ENCODE data around the gene PRLHR.

Gene PRLHR

DNA sequence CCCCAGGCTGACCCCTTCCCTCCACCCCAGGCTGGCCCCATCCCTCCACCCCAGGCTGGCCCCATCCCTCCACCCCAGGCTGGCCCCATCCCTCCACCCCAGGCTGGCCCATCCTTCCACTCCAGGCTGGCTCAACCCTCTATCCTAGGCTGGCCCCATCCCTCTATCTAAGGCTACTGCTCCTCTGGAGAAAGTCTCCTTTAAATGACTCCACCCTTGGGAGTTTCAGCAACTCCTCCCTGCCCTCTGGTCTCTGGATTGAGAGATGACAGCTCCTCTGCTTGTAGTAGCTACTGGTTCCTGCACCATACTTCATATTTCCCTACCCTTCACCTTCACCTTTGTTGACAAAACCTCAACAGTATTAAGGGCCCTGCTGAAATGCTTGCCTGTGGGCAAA lies 8.5 kb downstream of the PRLHR start:
- DNase-seq: no peak

DNA sequence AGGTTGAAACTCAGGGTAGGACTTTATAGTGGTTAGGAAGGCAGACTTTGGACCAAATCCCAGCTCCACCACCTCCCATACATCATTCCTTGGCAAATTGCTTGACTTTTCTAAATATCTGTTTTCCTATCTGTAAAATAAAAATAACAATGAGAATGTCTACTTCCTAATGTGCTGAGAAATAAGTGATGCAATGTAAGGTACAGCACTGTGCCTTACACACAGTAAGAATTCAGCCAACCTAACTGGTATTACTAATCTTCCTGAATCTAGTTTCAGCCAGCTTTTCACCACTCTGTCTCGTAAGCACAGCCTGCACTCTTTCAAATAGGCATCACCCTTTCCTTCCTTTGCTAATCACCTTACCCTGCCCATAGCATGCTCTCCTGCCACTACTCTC lies 9.7 kb downstream of the PRLHR start:
- no peak for DNase-seq

DNA sequence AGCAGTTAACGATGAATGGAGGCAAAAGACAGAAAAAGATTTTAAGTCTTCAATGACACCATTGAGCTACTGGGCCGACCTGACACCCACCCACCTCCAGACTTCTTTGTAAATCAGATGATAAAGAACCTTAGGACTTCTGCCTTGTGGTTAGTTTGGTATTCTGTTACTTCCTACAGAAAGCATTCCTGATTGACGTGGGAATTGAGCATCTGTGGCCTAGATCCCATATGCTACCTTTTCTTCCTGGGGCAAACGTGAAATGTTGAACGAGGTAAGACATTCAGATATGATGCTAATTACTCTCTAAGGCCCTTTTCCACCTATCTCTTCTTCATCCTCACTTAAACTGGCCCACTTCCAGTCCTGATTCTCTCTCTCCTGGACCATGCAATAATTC lies 10.2 kb downstream of the PRLHR start:
- DNase-seq: no peak

DNA sequence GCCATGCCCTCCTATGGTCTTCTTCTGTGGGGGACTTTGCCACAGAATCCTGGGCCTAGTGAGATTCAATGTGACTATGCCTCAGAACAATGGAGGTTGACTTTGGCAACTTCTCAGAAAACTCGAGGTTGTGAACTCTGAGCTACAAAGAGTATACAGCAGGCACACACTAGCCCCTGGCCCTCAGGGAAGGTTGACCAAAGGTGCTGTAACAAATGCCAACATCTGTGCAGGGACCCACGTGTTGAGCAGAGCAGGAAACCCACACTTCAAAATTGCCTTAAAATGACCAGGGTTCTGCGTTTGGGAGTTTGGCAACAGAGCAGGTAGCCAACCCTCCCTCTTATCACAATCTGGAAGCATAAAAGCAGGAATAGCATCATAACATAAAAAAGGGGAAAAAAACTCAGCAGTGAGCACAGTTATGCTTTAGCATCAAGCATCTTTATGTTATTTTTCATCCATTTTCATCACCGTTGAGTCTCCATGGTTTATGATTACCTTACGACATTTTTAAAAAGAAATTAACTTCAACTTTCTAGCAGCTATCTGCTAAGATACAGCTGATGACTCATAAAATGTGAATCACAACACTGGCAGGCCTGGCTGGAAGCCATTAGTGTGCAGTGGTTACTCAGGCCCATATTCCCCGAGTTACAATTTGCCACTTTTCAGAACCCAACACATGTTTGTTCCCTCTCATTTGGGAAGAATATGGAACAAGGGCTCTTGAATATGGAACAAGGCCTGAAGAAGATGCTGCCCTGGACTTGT lies 11.1 kb downstream of the PRLHR start:
- DNase-seq: no peak

DNA sequence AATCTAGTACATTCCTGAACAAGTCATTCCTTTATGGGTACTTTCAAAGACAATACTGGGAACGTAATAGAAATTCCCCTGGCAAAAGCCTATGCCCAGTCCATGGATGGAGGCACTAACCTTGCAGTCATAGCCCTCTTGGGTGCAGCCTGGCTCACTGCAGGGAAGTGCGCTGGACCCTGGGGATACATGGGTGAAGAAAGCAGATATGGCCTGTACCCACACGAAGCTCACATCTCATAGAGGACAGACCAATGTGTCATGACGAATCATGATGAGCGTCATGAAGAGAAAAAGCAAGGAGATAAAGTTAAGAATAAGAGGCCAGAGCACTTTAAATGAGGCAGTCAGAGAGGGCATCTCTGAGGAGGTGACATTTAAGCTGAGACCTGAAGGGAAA lies 11.8 kb downstream of the PRLHR start:
- DNase-seq: no peak

DNA sequence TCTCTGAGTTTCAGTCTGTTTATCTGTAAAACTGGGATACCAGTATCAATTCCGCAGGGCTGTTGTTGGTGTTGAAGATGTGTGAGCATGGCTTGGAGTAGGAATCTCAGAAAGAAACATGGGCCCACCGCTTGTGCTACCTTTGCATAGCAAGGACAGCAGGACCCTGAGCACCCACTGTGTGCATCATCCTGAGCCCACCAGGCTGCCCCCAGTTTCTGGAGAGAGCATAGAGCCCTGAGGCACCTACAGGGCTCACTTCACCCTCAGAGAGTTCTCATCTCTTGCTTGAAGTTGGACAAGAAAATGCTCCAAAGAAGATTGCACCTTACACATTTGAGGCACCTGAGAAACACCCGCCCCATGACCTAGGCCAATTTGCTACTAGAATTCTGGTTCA lies 12.9 kb downstream of the PRLHR start:
- DNase-seq: no peak

DNA sequence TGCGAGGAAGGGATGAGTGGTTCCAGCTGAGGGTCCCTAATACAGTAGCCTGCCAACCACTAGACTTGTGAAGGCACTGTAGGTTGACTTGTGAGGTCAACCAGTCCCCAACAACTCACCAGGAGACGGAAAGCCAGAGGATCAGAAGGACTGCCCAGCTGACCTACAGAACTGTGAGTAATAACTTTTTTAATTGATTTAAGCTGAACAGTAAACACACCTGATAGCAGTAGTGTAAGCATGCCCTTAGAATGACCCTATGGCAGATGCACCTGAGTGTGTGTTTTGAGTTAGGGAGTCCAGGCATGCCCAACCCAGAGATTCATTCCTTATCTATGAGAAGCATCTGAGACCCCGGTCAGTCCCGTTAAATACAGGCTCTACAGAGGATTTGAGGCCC lies 14.1 kb downstream of the PRLHR start:
- no peak for DNase-seq

DNA sequence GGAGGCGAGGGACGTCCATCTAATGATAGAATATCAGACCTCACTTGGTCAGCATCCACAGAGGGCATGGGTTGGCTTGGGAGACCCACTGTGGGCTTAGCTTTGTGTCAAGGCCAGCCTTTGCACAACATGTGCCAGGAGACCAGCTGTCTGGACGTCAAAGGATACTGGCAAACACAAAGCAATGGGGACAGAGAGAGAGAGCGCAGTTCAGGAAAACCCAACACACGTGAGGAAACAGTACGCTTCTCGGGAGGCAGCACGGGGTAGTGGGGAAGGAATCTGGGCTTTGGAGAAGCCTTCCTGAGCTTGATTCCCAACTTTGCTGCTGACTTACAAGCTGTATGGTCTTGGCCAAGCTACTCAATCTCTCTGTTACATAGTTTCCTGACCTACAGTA lies 14.7 kb downstream of the PRLHR start:
- no peak for DNase-seq

DNA sequence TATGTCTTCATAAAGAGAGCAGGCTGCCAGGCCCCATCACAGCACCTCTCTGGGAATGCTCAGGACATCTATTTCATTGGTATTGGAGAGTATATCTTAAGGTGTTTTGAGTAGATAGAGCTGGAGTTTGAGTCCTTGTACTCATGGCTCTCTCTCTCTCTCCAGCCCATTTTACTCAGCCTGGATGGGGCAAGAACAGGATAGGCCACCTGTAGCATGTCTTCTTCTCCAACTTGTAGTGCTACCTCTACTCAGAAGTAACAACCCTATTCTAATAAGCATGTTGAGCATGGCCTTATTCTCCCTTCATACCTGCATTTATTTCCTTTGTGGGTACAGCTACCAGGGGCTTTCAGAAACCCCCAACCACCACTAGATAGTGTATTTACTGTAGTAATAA lies 21.9 kb downstream of the PRLHR start:
- DNase-seq: no peak

DNA sequence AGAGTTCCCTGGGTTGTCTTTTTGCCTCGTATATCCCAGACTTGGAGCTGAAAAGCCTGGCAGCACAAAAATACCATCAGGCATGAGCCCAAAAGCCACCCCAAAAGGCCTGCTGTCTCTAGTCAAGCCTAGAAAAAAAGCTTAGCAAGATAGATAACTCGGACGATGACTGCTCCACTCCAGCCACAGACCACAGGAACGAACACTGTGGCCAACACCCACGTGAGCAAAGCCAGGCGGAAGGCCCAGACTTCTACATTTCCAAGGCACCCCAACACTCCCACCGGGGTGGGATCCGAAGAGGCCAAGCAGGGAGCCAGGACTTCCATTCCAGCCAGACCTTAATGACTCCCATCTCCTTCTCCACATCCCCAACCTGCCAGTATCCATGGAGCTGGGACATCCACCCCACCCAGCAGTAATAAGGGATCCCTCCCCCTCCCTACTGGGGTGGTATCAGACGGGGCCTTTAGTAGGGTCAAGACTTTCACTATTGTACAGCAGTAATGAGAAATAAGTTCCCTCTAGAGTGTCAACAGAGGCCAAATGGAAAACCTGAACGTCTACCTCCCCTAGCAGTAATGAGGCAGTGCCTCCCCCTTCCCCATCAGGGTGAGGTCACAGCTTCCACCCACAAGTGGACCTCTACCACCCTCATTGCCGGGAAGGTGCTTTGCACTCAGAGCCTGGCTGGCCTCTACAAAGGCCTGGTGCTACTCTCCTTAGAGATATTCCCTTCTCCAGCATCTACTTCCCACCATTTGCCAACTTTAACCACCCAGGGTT lies 23.0 kb downstream of the PRLHR start:
- no peak for DNase-seq

DNA sequence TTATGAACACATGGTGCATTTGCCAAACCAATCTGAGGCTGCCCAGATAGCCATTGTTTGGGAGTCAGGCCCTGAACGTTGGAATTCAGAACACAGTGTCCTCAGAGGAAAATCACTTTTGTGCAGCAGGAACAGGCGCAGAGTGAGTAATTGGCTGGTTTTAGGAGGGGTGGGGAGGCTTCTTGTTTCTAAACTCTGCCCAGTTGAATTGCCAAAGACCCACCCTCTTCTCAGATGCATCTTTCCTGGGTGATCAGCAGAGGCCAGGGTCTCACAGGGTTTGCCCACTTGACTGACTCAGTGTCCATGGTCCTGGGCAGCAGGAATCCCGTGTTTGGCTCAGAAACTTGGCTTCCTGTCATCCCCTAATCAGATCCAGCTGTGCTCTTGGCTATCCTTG lies 24.3 kb downstream of the PRLHR start:
- DNase-seq: no peak

DNA sequence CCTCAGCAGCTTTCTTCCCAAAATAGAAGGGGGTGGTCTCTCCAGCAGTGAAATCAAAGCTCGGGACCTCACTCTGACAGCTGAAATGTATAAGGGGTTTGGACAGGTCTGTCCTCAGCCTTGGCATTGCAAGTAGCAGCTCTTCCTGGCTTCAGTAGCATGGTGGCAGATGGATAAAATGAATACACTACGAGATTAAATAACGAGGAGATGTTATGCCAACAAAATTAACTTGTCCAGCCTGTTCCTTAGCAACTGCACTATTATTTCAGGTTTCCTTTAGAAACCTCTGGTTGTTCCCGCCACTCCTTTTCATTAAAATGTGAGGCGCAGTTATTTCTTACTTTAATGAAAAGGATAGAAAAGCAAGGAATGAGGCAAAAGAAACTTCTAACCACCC lies 24.9 kb downstream of the PRLHR start:
- DNase-seq: no peak

DNA sequence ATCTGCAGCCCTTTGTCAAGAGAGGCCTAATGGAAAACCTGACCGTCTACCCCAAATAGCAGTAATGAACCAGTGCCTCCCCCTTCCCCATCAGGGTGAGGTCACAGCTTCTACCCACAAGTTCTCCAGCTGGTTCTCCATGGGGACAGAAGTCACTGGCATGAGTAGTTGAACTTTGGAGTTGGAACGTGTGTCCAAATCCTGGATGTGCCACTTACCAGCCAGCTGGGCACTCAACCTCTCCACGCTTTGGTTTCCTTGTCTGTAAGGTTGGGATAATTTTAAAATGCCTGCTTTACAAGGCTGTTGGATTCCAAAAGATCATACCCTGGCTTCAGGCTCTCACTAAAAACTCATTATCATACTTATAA lies 25.6 kb downstream of the PRLHR start:
- no peak for DNase-seq

DNA sequence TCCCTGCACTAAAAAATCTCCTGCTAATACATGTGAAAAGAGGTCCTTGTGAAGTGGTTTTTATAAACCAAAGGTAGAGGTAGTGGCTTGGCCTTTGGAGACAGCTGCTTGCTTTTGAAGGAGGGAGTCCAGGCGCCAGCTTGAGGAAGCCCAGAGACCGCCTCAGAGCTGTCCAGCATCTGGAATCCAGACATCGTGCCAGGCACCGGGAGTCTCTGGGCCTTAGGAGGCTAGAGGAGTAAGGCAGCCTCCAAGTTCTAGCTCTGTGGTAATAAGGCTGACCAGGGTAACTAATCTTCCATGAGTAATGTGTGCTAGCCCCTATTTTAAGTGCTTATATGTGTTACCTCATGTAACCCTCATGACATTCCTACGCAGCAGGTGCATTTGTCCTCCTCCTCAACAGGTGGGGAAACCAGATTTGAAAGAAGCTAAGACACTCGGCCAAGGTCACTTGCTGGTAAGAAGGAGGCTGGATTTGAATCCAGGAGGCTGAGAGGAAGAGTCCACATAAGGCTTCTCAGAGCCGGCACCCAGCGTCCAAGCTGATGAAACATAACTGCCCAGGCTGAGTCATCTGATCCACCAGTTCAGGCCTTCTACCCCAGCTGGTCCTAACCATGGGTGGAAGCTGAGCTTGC lies 26.1 kb downstream of the PRLHR start:
- no peak for DNase-seq

DNA sequence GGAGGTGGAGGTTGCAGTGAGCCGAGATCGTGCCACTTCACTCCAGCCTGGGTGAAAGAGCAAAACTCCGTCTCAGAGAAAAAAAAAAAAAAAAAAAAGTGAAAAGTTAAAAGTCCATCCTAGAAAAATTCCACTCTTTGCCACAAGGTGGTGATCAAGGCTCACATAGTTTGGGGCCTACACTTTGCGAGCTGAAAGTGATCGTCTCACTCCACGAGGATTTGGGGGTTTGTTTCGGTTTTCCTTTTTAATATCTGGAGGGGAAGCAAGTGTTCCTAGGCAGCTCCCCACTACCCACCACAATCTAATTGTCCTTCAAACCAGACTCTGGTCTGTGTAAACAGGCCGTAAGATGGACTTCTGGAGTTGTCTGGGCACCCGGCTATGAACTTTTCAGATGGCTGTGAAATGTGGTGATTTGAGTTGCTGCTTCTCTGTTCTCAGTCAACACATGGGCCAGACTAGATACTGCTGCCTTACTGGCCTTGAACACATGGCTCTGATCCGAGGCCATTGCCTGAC lies 27.1 kb downstream of the PRLHR start:
- DNase-seq: peak; percentile 4 to 14

DNA sequence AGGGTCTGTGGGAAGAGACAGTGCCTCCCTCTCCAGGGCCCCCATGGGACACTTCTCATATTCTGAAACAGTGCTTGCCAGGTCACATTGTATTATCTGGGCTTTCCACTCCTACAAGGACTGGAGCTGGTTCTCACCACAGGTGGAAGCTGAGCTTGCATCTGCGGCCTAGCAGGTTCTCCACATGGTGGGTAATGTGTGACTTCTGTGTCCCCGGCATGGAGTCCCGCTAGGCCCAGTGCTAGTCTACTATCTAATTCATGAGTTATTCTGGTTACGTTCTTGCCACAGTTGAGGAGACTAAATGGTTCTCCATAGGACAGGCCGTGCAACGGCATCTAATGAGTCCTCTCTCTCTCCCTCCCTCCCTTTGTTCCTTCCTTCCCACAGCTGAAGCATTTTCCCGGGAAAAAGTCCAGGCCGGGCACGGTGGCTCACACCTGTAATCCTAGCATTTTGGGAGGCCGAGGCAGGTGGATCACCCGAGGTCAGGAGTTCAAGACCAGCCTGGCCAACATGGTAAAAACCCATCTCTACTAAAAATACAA lies 27.7 kb downstream of the PRLHR start:
- DNase-seq: no peak

DNA sequence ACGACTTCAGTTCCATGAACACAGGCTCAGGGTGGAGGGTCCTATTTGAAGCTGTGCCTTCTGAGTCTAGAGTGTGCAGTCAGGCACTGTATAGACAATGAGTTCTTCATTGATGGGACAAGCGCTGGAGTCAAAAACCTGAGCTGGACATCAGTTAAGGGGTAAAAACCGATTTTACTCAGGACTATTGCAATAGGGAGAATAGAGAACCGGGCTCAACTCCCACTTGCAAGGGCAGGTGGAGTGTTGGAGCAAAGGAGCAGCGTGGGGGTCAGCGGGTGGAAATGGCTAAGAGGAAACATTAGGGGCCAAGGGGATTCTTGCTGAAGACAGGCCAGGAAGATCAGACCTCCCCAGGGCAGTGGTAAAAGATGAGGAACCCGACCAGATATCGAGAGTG lies 28.5 kb downstream of the PRLHR start:
- no peak for DNase-seq

DNA sequence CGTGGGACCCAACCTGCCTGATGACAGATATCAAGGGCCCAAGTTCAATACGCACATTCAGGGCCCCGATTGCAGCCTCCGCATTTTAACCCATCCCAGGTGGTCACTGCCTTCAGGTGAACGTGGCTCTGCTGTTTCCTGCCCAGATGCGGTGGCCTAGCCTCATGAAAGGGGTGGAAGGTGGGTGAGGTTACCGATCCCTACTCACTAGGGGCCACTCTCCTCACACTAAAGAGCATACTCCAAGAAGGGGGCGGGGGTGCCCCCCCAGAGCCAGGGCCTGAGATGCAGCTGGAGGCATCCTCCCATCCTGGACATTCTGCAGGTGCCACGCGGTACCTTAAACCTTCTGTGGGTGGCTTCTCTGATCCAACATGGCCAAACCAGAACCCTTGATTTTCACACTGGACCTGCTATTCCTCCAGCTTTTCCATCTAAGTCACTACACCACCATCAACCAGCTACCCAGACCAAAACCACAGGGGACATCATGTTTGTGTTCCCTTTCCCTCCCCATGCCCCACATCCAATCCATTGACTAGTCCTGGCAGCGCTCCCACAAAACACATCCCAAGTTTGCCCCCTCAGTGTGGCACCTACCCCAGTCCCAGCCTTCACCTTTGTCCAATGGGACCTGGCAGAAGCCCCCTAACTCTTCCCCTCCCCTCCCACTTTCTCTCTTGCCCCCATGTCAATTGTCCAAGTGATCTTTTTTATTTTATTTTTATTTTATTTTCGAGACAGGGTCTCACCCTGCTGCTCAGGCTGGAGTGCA lies 30.0 kb downstream of the PRLHR start:
- no peak for DNase-seq

DNA sequence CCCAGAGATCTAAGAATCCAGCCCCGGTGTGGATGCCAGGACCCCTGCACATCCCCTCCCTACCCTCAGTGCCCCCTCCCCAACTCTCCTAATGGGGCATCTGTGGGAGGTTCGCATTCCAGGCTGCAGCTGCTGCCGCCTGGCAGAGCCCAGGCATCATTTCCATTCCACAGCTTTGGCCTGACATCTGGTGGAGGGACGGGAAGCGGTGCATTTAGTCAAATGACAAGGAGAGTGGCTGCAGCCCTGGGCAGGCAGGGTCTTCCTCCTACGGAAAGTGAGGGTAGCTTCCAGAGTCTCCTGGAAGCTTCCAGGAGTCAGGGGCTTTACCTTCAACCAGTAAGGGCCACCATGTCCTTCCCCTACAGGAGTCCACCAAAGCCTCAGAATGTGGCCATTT lies 30.8 kb downstream of the PRLHR start:
- no peak for DNase-seq

DNA sequence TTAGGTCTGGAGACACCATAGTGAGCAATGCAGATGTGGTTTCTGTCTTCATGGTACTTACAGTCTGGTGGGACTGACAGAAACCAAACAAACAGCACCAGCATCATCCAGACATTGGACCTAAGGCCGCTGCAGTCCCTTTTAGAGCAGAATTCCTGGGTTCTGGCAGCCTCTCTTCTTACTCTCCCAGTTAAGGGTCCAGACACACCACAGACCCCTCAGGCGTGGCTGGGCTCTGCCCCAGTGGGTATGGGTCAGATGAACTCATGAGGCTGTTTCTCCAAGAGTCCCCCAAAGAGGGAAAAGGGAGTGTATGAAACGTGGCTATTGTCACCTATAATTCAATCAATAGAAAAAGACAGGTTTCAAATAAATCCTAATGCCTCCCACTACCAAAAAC lies 31.3 kb downstream of the PRLHR start:
- DNase-seq: no peak

DNA sequence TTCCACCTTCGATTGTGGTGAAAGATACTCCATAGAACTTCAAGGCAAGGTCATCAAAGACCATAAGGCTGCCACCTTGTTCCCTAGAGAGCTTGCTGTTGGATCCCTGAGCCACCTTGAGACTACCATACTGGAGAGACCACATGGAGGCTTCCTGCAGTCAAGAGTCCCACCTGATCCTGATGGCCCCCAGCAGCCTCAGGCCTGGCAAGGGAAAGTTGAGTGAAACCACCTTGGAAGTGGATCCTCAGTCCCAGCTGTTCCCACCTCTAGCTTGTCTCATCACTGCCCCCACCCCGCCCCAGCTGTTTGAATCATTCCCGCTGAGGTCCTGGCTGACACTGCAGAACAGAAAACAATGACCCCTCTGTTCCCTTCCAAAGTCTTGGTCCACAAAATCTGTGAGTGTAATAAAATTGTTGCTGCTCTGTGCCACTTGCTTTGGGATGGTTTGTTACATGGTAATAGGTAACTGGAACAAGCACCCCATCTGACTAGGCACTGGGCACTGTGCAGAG lies 32.0 kb downstream of the PRLHR start:
- no peak for DNase-seq

DNA sequence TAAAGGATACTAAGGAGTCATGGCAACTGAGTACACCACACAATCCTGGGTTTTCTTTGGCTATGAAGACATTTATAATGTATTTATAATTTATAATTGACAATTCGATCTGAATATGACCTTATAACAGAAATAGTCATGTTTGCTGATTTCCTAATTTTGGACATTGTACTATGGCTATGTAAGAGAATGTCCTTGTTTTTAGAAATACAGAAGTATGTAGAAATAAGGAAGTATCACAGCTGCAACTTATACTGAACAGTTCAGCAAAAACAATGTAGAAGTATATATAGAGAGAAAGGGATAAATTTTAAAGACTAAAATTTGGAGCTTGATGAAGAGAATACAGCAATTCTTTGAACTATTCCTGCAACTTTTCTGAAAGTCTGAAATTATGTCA lies 32.6 kb downstream of the PRLHR start:
- DNase-seq: no peak

DNA sequence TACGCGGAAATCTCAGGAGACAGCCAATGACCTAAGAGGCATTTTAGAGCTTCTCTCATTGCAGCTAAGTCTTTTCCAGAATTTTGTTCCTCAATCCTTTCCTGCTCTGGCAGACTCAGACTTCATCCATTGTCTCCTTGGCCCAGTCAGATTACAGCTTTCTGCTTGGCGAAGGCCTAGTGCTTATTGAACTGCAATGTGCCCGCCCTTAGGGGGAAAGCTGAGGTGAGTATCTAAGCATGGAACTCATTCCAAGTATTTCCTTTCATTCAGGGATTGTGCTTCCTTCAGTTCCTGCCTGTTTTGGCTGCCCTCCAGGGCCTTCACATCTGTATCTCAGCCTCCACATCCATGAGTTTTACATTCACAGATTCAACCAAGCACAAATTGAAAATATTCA lies 37.5 kb downstream of the PRLHR start:
- no peak for DNase-seq

Measured in NCI-H1930 (cell line).